Heart right ventricle (tissue), 16 donors: Measurements from ENCODE around the gene NCR2. TPM values are rescaled to one million over a fixed set of nuclear protein-coding genes. Genes with fewer than 3 reads are reported as not detected.

Source experiments
- ATAC-seq, 8 donors: fragments of 200-7000 bp; cut with Tn5 transposase; one replicate each; pipeline ENCODE4 v1.9.1; 2020; ENCODE audit warnings: mild to moderate bottlenecking in 8 of 8, moderate library complexity in 8 of 8, moderate number of reproducible peaks in 1 of 8
- DNase-seq, 2 donors: peaks; one replicate each; pipeline ENCODE4 v3.0.0-alpha.2; 2020
- H3K27ac ChIP-seq, 10 donors: fragments of 200-600 bp; sonication (generic) in 2 of 10; one replicate each; pipeline versions ENCODE4 v1.5.0 to v1.8.0; 2020 to 2022; ENCODE audit warnings: mild to moderate bottlenecking in 3 of 10
- H3K27me3 ChIP-seq, 7 donors: fragments of 200-600 bp; one replicate each; pipeline ENCODE4 v1.8.0; 2021 to 2022; ENCODE audit warnings: mild to moderate bottlenecking in 2 of 7
- H3K36me3 ChIP-seq, 9 donors: fragments of 200-600 bp; sonication (generic) in 1 of 9; one replicate each; pipeline versions ENCODE4 v1.5.0 to v1.8.0; 2020 to 2022; ENCODE audit warnings: mild to moderate bottlenecking in 2 of 9
- H3K4me1 ChIP-seq, 9 donors: fragments of 200-600 bp; sonication (generic) in 1 of 9; one replicate each; pipeline versions ENCODE4 v1.5.0 to v1.8.0; 2020 to 2022; ENCODE audit warnings: mild to moderate bottlenecking in 4 of 9
- H3K4me3 ChIP-seq, 10 donors: fragments of 200-600 bp; sonication (generic) in 2 of 10; one replicate each; pipeline versions ENCODE4 v1.5.0 to v1.8.0; 2020 to 2022; ENCODE audit warnings: mild to moderate bottlenecking in 7 of 10, moderate library complexity in 2 of 10
- H3K9me3 ChIP-seq, 11 donors: fragments of 200-600 bp in 10 of 11; sonication (generic) in 2 of 11; one replicate each; pipeline versions ENCODE4 v1.5.0 to v1.8.0; 2013 to 2022; ENCODE audit warnings: mild to moderate bottlenecking in 2 of 11, control low read depth in 1 of 11, moderate library complexity in 1 of 11
- CTCF ChIP-seq, 9 donors: fragments of 200-600 bp; sonication (generic) in 2 of 9; IDR thresholded peaks; one replicate each; pipeline versions ENCODE4 v1.5.0 to v1.8.0; 2021 to 2022; ENCODE audit warnings: antibody characterized with exemption in 9 of 9, mild to moderate bottlenecking in 5 of 9, moderate library complexity in 1 of 9
- WGBS, 2 donors: extraction: QIAGEN DNeasy Blood & Tissue Kit; methylation state at CpG; one replicate each; pipeline ENCODE4 v1.1.7; 2013; ENCODE audit warnings: inconsistent platforms in 1 of 2; 5-methylcytosine and 5-hydroxymethylcytosine counted together
- intact Hi-C, 10 donors: fragments of 100-400 bp; cut with DNase I; formaldehyde crosslinking; loops; one replicate each; pipeline versions ENCODE4 v1.11.1 to v1.14.2; 2022
- polyA plus RNA-seq, 2 donors: library from polyadenylated mRNA; stranded (reverse); fragments of 200-250 nt; gene quantifications; one replicate each; pipeline ENCODE4 v1.2.3, GENCODE V29; 2013
- total RNA-seq, 10 donors: library from RNA; stranded (reverse); fragmentation: NEBNext Ultra II Directional in 3 of 10; extraction: Animal tissue kit (Norgen Biotek cat#: 25700) in 3 of 10; gene quantifications; one replicate each; pipeline versions ENCODE4 v1.2.1 to v1.2.4, GENCODE V29; 2021 to 2023
- donor health status: Arrhythmogenic right ventricular cardiomyopathy.
- donor health status: ischemic (EF 13 %, LVEDD 7.1; RV severe dilation, severe dysfunction).
- donor health status: healthy with polysubstance abuse.
- donor health status: DM: no; HTN: yes; CAD: no.
- donor health status: DM: no; HTN: no; CAD: no.
- donor health status: ischemic (EF 25% LVEDD 6.9; RV normal size, moderate dysfunction).
- donor health status: ischemic (EF 25% LVEDD 5.7; RV mildly dilated, moderate dysfunction).
- donor health status: healthy.
- donor health status: DM: yes; HTN: yes; CAD: no.
- donor health status: Ischemic cardiomyopathy.
- donor health status: ischemic (EF 35%, LVEDD 5.7; RV mildly dilated, moderate dysfunction).
- donor health status: nonischemic (EF 11% LVEDD 7.7; RV severe dilation, severe dysfunction).
- donor health status: DM: yes; HTN: yes; CAD: no.
- donor health status: PGD.
- donor health status: ischemic (EF 29% LVEDD 5.4; RV normal size, mild dysfunction).
- donor health status: nonischemic (EF 23%, LVEDD 6.1; RV moderate dilation, normal function).

Gene NCR2
- total and polyA plus RNA-seq, 12 donors = not detected

GRCh38 chr6:41373919-41374617 is 38.7 kb downstream of the NCR2 start:
- H3K27ac ChIP-seq = no peak overlapping the region
- no peaks in the 10 kb centered on the region for H3K9me3 ChIP-seq
- ATAC-seq (peak in 2 of 8 donors; percentile 19 to 22), DNase-seq (no peak)
- H3K27me3 ChIP-seq = peaks cover 15 to 98% (median 85%) of the 10 kb centered on the region in 7 donors
- no peaks in the 10 kb centered on the region for H3K36me3 ChIP-seq
- peaks cover 5 to 52% (median 45%) of the 10 kb centered on the region in 9 donors for H3K4me1 ChIP-seq
- no peak for TF ChIP-seq CTCF (IDR thresholded peaks at IDR 0.05)
- intact Hi-C loops = loop anchor here in 5 of 10 donors (5.0 to 10.0 kb wide), 5 partner anchors 43 to 213 kb away; no protein-coding TSS in a partner anchor
- peak overlapping the region in 4 of 10 donors; percentile 6 to 20 (median 8) for H3K4me3 ChIP-seq
- 3 to 6% methylated on average over 65 of the region's 65 CpGs for WGBS, 2 donors

GRCh38 chr6:41374618-41375590 is 39.5 kb downstream of the NCR2 start:
- Histone ChIP-seq H3K9me3 (no peaks in the 10 kb centered on the region), H3K36me3 (no peaks in the 10 kb centered on the region), H3K27me3 (peaks cover 15 to 95% (median 77%) of the 10 kb centered on the region in 7 donors), H3K4me1 (peaks cover 5 to 46% (median 42%) of the 10 kb centered on the region in 9 donors), H3K27ac (no peak overlapping the region), H3K4me3 (peak overlapping the region in 5 of 10 donors; percentile 6 to 26 (median 20))
- DNase-seq (no peak), ATAC-seq (peak in 5 of 8 donors; percentile 32 to 53 (median 48))
- WGBS, 2 donors = 5 to 9% methylated on average over 46 of the region's 46 CpGs
- no peak for TF ChIP-seq CTCF (IDR thresholded peaks at IDR 0.05)
- intact Hi-C loops = loop anchor here in 5 of 10 donors (5.0 to 10.0 kb wide), 6 partner anchors 37 to 212 kb away; no protein-coding TSS in a partner anchor

GRCh38 chr6:41375598-41376151 is 40.3 kb downstream of the NCR2 start:
- H3K27me3 ChIP-seq = peaks cover 15 to 94% (median 69%) of the 10 kb centered on the region in 7 donors
- H3K4me1 ChIP-seq = peaks cover 5 to 46% (median 42%) of the 10 kb centered on the region in 9 donors
- peak overlapping the region in 4 of 10 donors; percentile 6 to 26 (median 16) for H3K4me3 ChIP-seq
- DNase-seq = no peak
- intact Hi-C loops = loop anchor here in 2 of 10 donors (5.0 to 10.0 kb wide), 2 partner anchors 37 to 79 kb away; no protein-coding TSS in a partner anchor
- no peaks in the 10 kb centered on the region for H3K36me3 ChIP-seq
- no peak overlapping the region for H3K27ac ChIP-seq
- WGBS, 2 donors = 17 to 22% methylated on average over 30 of the region's 30 CpGs
- no peaks in the 10 kb centered on the region for H3K9me3 ChIP-seq
- ATAC-seq = no peak
- TF ChIP-seq CTCF (IDR thresholded peaks at IDR 0.05) = no peak
